ENCODE data around the gene POMT1. TPM values are rescaled to one million over a fixed set of nuclear protein-coding genes. Genes with fewer than 3 reads are reported as not detected.

POMT1 gene
- total RNA-seq, 1 experiment from 2014 or later = 19.7 TPM

GRCh38 chr9:131552030-131552429 is 49.3 kb downstream of the POMT1 start:
- peaks cover 6% of the 10 kb centered on the region for H3K4me1 Mint-ChIP-seq (ENCODE audit: insufficient read depth, unreplicated experiment)
- DNase-seq (ENCODE audit: unreplicated experiment) = no peak
- POLR2A ChIA-PET = no interaction called here
- no peaks in the 10 kb centered on the region for H3K36me3 Mint-ChIP-seq (ENCODE audit: insufficient read depth, unreplicated experiment)
- BruUV-seq (replicated peaks) = no TSS peak
- H3K9me3 Mint-ChIP-seq (ENCODE audit: unreplicated experiment) = no peaks in the 10 kb centered on the region
- intact Hi-C loops (cut with micrococcal nuclease) = no loop called here
- CTCF ChIA-PET = no interaction called here
- H3K27ac Mint-ChIP-seq (ENCODE audit: low read depth, unreplicated experiment) = no peak overlapping the region
- TF ChIP-seq, protein P1, sequence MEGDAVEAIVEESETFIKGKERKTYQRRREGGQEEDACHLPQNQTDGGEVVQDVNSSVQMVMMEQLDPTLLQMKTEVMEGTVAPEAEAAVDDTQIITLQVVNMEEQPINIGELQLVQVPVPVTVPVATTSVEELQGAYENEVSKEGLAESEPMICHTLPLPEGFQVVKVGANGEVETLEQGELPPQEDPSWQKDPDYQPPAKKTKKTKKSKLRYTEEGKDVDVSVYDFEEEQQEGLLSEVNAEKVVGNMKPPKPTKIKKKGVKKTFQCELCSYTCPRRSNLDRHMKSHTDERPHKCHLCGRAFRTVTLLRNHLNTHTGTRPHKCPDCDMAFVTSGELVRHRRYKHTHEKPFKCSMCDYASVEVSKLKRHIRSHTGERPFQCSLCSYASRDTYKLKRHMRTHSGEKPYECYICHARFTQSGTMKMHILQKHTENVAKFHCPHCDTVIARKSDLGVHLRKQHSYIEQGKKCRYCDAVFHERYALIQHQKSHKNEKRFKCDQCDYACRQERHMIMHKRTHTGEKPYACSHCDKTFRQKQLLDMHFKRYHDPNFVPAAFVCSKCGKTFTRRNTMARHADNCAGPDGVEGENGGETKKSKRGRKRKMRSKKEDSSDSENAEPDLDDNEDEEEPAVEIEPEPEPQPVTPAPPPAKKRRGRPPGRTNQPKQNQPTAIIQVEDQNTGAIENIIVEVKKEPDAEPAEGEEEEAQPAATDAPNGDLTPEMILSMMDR (IDR thresholded peaks at IDR 0.05; ENCODE audit: unreplicated experiment) = no peak
- no peak overlapping the region for H3K4me3 Mint-ChIP-seq (ENCODE audit: unreplicated experiment)
- H3K27me3 Mint-ChIP-seq (ENCODE audit: insufficient read depth, unreplicated experiment) = peaks cover 47% of the 10 kb centered on the region

- Mint-ChIP-seq H3K4me3 (ENCODE audit: unreplicated experiment) (no peak overlapping the region), H3K4me1 (ENCODE audit: insufficient read depth, unreplicated experiment) (no peaks in the 10 kb centered on the region)
- intact Hi-C loops (cut with micrococcal nuclease) = no loop called here
These were observed 51.5 kb downstream of the POMT1 start for GRCh38 chr9:131554087-131554842.

GRCh38 chr9:131554843-131555351 is 52.2 kb downstream of the POMT1 start:
- Mint-ChIP-seq H3K27me3 (ENCODE audit: insufficient read depth, unreplicated experiment) (peaks cover 19% of the 10 kb centered on the region), H3K4me3 (ENCODE audit: unreplicated experiment) (no peak overlapping the region), H3K36me3 (ENCODE audit: insufficient read depth, unreplicated experiment) (no peaks in the 10 kb centered on the region), H3K9me3 (ENCODE audit: unreplicated experiment) (no peaks in the 10 kb centered on the region), H3K27ac (ENCODE audit: low read depth, unreplicated experiment) (no peak overlapping the region), H3K4me1 (ENCODE audit: insufficient read depth, unreplicated experiment) (no peaks in the 10 kb centered on the region)
- no peak for DNase-seq (ENCODE audit: unreplicated experiment)
- ChIA-PET CTCF (no interaction called here), POLR2A (no interaction called here)
- intact Hi-C loops (cut with micrococcal nuclease) = no loop called here
- BruUV-seq (replicated peaks) = no TSS peak
- TF ChIP-seq, protein P1 (IDR thresholded peaks at IDR 0.05; ENCODE audit: unreplicated experiment) = no peak

More at GRCh38 chr9:131554087-131554842, 51.5 kb downstream of the POMT1 start:
- DNase-seq (ENCODE audit: unreplicated experiment) = no peak
- ChIA-PET CTCF (interaction anchor here (0.6 to 0.8 kb wide), 2 partner anchors 15 to 205 kb away, joined by 3 to 6 read pairs; no protein-coding TSS in a partner anchor), POLR2A (no interaction called here)
- no TSS peak for BruUV-seq (replicated peaks)
- TF ChIP-seq, protein P1 (IDR thresholded peaks at IDR 0.05; ENCODE audit: unreplicated experiment) = no peak
- H3K27me3 Mint-ChIP-seq (ENCODE audit: insufficient read depth, unreplicated experiment) = peaks cover 25% of the 10 kb centered on the region
- H3K27ac Mint-ChIP-seq (ENCODE audit: low read depth, unreplicated experiment) = no peak overlapping the region
- no peaks in the 10 kb centered on the region for H3K9me3 Mint-ChIP-seq (ENCODE audit: unreplicated experiment)
- no peaks in the 10 kb centered on the region for H3K36me3 Mint-ChIP-seq (ENCODE audit: insufficient read depth, unreplicated experiment)

- H3K4me3 Mint-ChIP-seq (ENCODE audit: unreplicated experiment) = no peak overlapping the region
- H3K27me3 Mint-ChIP-seq (ENCODE audit: insufficient read depth, unreplicated experiment) = peaks cover 7% of the 10 kb centered on the region
- CTCF ChIA-PET = no interaction called here
These were observed 53.3 kb downstream of the POMT1 start for GRCh38 chr9:131555841-131556673.

More at GRCh38 chr9:131555841-131556673, 53.3 kb downstream of the POMT1 start:
- POLR2A ChIA-PET = no interaction called here
- BruUV-seq (replicated peaks) = no TSS peak
- DNase-seq (ENCODE audit: unreplicated experiment) = no peak
- H3K9me3 Mint-ChIP-seq (ENCODE audit: unreplicated experiment) = no peaks in the 10 kb centered on the region
- no peaks in the 10 kb centered on the region for H3K4me1 Mint-ChIP-seq (ENCODE audit: insufficient read depth, unreplicated experiment)
- TF ChIP-seq, protein P1 (IDR thresholded peaks at IDR 0.05; ENCODE audit: unreplicated experiment) = no peak
- no peak overlapping the region for H3K27ac Mint-ChIP-seq (ENCODE audit: low read depth, unreplicated experiment)
- no peaks in the 10 kb centered on the region for H3K36me3 Mint-ChIP-seq (ENCODE audit: insufficient read depth, unreplicated experiment)
- intact Hi-C loops (cut with micrococcal nuclease) = no loop called here

Measured in MCF 10A (cell line).